Esophagus squamous epithelium (tissue), 5 donors: ENCODE measurements around the gene PDCD4. TPM values are rescaled to one million over a fixed set of nuclear protein-coding genes. Genes with fewer than 3 reads are reported as not detected.

ENCODE experiments used
- DNase-seq: peaks from one replicate; lab custom pipeline; 2025; lab: John Stamatoyannopoulos, UW
- H3K27ac ChIP-seq, 4 donors: fragments of 200-600 bp; sonication (generic); one replicate each; pipeline ENCODE4 v1.5.1; 2016 to 2019; ENCODE audit warnings: mild to moderate bottlenecking in 1 of 4
- H3K27me3 ChIP-seq, 4 donors: fragments of 200-600 bp; sonication (generic); 1 replicate in 3 of 4; 2 replicates in 1 of 4; pipeline versions ENCODE4 v1.5.1 to v1.6.0; 2017 to 2021; ENCODE audit warnings: antibody characterized with exemption in 1 of 4
- H3K36me3 ChIP-seq, 3 donors: fragments of 200-600 bp; sonication (generic); one replicate each; pipeline ENCODE4 v1.5.1; 2016 to 2019
- H3K4me1 ChIP-seq, 3 donors: fragments of 200-600 bp; sonication (generic); one replicate each; pipeline ENCODE4 v1.5.1; 2017 to 2019
- H3K4me3 ChIP-seq, 4 donors: fragments of 200-600 bp; sonication (generic); 1 replicate in 3 of 4; 2 replicates in 1 of 4; pipeline ENCODE4 v1.5.1; 2016 to 2019; ENCODE audit warnings: mild to moderate bottlenecking in 2 of 4, moderate library complexity in 1 of 4
- H3K9me3 ChIP-seq, 3 donors: fragments of 200-600 bp; sonication (generic); one replicate each; pipeline ENCODE4 v1.5.1; 2016 to 2019
- CTCF ChIP-seq, 6 experiments: fragments of 450-650 bp in 4 of 6; fragments of 200-600 bp in 2 of 6; sonication (generic) in 2 of 6; IDR thresholded peaks; one replicate each; pipeline ENCODE4 v1.5.1; 2016 to 2019; ENCODE audit warnings: antibody characterized with exemption in 6 of 6, mild to moderate bottlenecking in 4 of 6, moderate library complexity in 4 of 6
- POLR2A ChIP-seq, 4 donors: fragments of 450-650 bp; IDR thresholded peaks; one replicate each; pipeline ENCODE4 v1.6.1; 2017; ENCODE audit warnings: antibody characterized with exemption in 4 of 4, mild to moderate bottlenecking in 4 of 4, moderate library complexity in 3 of 4
- WGBS, 2 donors: methylation state at CpG; one replicate each; pipeline ENCODE4 v1.1.5; 2018; 5-methylcytosine and 5-hydroxymethylcytosine counted together
- intact Hi-C: fragments of 100-400 bp; cut with DNase I; formaldehyde crosslinking; loops from one replicate; pipeline ENCODE4 v1.15.0; 2022
- total RNA-seq, 4 donors: library from RNA; depleted of rRNA; stranded (reverse); fragments of >200 nt; gene quantifications; one replicate each; pipeline ENCODE4 v1.1.0, GENCODE V29; 2016
- donor health status: DM: yes; HTN: yes; CAD: no.

The PDCD4 gene
- total RNA-seq, 4 donors from 2014 or later = 68.3 to 299 (median 171) TPM

- intact Hi-C loops = no loop called here
- no peak for TF ChIP-seq CTCF (IDR thresholded peaks at IDR 0.05)
- no peaks in the 10 kb centered on the region for H3K9me3 ChIP-seq
- peak overlapping the region in 1 of 4 donors; percentile 1 for H3K4me3 ChIP-seq
- 71 to 75% methylated on average over 3 to 12 of the region's 13 CpGs for WGBS, 2 donors
- H3K27ac ChIP-seq = peak overlapping the region; percentile 74 to 91 (median 90)
- no peaks in the 10 kb centered on the region for H3K27me3 ChIP-seq
- peaks cover 30 to 85% (median 52%) of the 10 kb centered on the region in 3 donors for H3K4me1 ChIP-seq
- DNase-seq = no peak
- no peaks in the 10 kb centered on the region for H3K36me3 ChIP-seq
Measured at GRCh38 chr10:110833234-110833940, 38.3 kb upstream of the PDCD4 start.

GRCh38 chr10:110833941-110834628, 37.6 kb upstream of the PDCD4 start:
- Histone ChIP-seq H3K9me3 (no peaks in the 10 kb centered on the region), H3K27me3 (no peaks in the 10 kb centered on the region), H3K36me3 (no peaks in the 10 kb centered on the region), H3K4me1 (peaks cover 30 to 85% (median 46%) of the 10 kb centered on the region in 3 donors), H3K4me3 (peak overlapping the region in 1 of 4 donors; percentile 1), H3K27ac (peak overlapping the region; percentile 74 to 91 (median 90))
- intact Hi-C loops = no loop called here
- TF ChIP-seq CTCF (IDR thresholded peaks at IDR 0.05) (no peak), POLR2A (IDR thresholded peaks at IDR 0.05) (peak in 1 of 4 donors; percentile 28)
- DNase-seq = no peak
- WGBS, 2 donors = 46 to 65% methylated on average over 9 to 11 of the region's 14 CpGs

- no peaks in the 10 kb centered on the region for H3K27me3 ChIP-seq
- no peaks in the 10 kb centered on the region for H3K36me3 ChIP-seq
- DNase-seq = no peak
- 17 to 22% methylated on average over 5 to 6 of the region's 6 CpGs for whole genome bisulfite sequencing, 2 donors
- peak overlapping the region; percentile 74 to 91 (median 90) for H3K27ac ChIP-seq
- peaks cover 30 to 85% (median 45%) of the 10 kb centered on the region in 3 donors for H3K4me1 ChIP-seq
- TF ChIP-seq CTCF (IDR thresholded peaks at IDR 0.05) = peak in 1 of 6 experiments; percentile 3
- TF ChIP-seq POLR2A (IDR thresholded peaks at IDR 0.05) = no peak
- H3K4me3 ChIP-seq = peak overlapping the region in 2 of 4 donors; percentile 35 to 41
- no peaks in the 10 kb centered on the region for H3K9me3 ChIP-seq
- intact Hi-C loops = no loop called here
Measured at GRCh38 chr10:110834629-110835301, 37.0 kb upstream of the PDCD4 start.

GRCh38 chr10:110835841-110836240, 35.9 kb upstream of the PDCD4 start:
- no peak for TF ChIP-seq CTCF (IDR thresholded peaks at IDR 0.05)
- TF ChIP-seq POLR2A (IDR thresholded peaks at IDR 0.05) = no peak
- WGBS, 2 donors = 29 to 48% methylated on average over 4 to 7 of the region's 7 CpGs
- peaks cover 37 to 90% (median 47%) of the 10 kb centered on the region in 3 donors for H3K4me1 ChIP-seq
- intact Hi-C loops = no loop called here
- H3K4me3 ChIP-seq = peak overlapping the region; percentile 0 to 41 (median 38)
- no peaks in the 10 kb centered on the region for H3K9me3 ChIP-seq
- no peaks in the 10 kb centered on the region for H3K27me3 ChIP-seq
- H3K27ac ChIP-seq = peak overlapping the region; percentile 74 to 91 (median 90)
- DNase-seq = no peak
- H3K36me3 ChIP-seq = no peaks in the 10 kb centered on the region
